DMS153 treated with DMSO at 0.1 percent for 48 hours (cell line): Measurements from ENCODE around the gene RAB24.
"Not testable (repeated sequence)": the region's sequence is repeated elsewhere in the genome, so short reads cannot be mapped to it uniquely, and the experiment has no call there.

ENCODE experiments used
- DNase-seq: peaks from one replicate; lab custom pipeline; 2025; ENCODE audit not compliant: unreplicated experiment; lab: John Stamatoyannopoulos, UW

Gene RAB24

DNA sequence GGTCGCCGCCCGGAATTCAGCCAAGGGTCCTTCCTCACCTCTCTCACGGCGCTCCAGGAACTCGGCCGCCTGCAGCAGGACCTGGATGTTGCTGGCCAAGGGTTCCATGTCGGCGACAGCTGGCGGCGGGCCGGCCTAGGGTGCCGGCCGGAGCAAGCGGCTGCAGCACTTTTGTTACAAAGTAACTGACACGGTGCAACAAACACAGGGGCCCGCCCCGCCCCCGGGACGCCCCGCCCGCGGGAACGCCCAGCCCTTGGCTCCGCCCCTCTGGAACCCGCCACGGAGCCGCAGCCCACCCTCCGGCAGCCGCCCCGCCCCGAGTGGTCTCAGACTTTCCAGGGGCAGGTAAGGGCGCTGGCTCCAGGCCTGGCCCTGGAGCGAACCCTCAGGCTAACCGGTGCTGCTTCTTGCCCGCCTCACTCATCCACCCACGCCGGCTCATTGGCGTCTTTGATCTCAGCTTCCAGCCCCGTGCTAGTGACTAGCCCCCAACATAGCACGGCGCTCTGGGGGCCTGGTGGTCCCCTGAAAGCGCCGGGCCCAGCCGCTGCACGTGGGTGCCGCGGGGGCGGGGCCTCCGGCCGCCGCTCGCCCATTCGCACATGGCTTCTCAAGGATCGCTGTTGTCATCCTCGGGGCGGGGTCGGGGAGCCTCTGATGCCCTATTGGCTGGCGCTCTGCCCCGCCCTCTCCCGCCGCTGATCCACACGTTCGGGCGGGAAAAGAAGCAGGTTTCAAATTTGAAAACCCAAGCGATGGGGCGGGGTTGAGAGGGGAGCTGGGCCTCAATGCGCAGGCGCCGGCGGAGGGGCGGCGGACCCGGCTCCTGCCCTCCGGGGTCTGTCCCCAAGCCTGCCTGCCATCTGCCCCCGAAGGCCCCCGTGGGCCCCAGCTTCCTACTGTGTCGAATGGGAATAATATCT is 8.5 kb upstream of the RAB24 start, which contains the start of gene MXD3:
TSS of gene MXD3 (minus strand) at position 176 of the 926 bp plus-strand sequence. CDS start at position 108, 68 bp downstream.
- DNase-seq: peak; percentile 76

DNA sequence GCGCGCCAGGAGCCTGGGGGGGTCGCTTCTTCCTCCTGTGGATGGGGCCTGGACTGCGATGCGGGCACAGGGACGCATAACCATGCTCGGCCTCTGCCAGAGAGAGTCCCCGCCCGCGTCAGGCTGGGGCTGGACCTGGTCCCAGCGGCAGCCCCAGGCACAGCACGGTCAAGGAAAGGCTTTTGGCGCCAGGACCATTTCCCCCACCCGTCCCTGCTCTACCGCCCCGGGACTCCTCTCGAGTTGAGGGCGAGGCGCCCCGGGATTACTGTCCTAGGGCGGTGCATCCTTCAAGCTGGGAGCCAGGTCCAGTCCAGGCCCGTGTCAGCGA is 7.8 kb upstream of the RAB24 start:
- no peak for DNase-seq

DNA sequence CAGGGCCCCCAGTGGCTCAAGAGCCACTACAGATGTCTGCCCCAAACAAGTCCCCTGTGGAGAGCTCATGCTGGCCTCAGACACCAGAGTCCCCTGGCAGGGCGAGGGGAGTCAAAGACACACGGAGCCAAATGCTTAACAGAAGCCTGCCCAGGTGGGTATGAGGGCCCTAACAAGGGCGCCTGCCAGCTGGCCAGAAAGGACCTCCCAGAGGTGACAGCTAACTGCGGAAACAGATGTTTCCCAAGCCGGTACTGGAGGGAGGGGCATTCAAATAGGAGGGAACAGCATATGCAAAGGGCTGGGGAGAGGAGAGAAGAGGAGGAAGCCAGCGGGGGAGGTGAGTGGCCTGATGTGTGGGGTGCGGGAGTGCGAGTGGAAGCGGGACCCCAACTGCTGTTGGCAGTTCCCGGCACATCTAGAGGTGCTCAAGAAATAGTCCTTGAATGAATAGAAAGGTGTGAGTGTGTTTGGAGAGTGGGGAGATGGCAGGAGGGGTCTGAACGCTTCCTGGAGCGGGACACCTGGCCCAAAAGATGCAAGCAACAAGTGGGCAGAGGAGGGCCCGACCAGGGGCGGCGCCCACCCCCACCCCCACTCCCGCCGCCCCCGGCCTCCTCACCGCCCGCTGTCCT is 7.4 kb upstream of the RAB24 start:
- no peak for DNase-seq

DNA sequence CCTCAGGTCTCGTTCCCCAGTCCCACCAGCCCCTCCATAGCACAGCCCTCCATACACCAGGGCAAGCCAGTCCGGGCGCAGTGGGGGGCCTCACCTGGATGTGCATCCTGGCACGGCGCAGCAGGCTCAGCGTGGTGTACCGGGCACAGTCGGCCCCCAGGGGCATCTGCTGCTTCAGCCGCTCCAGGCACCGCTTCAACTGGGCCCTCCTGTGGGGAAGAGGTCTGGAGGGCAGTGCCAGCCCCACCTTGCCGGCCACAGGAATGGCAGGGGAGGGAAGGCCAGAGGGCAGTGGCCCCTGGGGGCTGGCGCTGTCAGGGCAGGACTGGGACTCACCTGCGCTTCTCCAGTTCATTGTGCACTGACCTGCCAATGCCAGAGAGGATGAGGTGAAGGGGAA is 6.8 kb upstream of the RAB24 start:
- DNase-seq: no peak

DNA sequence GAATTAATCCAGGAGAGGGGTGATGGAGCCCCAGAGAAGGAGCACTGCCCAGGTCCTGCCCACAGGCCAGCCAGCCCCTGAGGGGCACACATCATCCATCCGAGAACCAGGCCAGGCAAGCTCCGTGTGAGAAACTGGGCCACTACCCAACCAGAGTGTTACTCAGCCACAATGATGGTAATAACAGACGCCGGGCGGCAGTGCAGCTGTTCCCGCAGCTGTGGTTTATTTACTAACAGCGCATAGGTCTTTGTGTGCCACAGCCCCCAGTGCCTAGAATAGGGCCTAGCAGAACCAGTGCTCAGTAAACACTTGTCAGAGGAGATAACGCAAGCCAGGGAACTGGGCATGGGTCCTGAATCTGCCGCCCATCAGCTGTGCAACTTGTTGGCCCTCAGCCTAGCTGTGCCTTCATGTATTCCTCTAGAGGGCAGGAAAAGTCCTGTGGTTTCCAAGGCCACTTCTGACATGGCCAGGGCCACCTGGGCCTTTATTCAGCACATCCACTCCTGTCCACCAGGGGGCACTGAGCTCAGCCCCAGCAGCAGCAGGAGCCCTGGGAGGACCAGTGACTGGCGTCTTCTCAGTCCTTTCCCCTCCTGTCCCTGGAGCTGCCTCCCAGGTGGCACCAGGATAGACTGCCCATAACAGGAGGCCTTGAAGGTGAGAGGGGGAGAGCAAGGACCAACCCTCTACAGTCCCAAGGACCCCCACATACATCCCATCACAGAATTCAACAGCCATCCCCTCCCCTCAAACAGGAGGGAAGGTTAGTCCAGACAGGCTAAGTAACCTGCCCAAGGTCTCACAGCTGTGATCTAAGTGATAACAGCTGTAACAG is 6.1 kb upstream of the RAB24 start:
- no peak for DNase-seq

DNA sequence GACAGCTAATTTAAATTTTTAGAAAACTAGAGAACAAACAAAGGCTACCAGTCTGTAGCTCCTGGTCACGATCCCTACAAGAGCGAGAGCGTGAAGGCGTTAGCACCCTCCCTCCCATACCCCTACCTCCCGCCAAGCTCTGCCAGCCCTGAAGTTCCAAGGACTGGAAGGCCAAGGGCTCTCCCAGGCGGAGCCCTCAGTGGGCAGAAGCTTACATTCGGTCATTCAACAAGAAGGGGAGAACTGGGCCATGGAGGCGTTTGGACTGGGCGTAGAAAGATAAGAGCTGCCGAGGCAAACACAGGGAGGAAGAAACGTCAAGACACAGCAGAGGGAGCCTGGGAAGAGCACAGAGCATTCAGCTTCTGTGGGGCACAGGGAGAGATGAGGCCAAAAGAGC is 5.2 kb upstream of the RAB24 start:
- DNase-seq: no peak

DNA sequence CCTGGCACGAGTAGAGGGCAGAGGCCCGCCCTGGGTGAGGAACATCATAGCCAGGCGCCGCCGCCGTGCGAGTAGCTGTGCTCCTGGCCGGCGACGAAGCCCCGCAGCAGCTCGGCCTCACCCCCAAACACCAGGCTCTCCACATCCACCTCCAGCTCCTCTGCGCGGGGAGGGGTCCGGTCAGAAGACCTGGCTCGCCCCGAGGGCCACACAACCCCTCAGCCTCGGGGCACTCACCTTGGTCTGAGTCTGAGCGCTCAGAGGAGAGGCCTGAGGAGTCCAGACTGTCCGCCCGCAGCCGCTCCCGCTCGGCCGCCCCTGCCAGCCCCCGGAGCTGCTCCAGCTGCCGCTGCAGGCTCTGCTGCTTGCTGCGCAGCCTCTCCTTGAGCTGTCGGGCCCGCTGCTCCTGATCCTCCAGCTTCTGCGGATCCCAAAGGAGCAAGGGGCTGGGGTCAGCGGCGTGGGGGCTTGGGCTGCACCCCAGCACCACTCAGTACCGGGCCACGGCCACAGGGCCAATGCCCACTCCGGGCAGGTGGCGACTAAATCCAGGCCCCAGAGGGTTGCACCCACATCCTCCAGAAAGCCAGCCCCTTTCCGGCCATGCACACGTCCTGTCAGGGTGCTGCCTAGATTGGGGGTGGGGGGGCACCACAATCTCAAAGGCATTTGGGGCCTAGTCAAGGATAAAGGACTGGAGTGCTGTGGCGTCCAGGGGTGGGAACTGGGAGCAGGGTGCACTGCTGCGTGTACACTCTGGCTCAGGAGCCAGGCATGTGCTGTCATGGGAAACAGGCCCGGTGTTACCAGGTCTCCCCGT is 4.2 kb upstream of the RAB24 start:
- DNase-seq: no peak

DNA sequence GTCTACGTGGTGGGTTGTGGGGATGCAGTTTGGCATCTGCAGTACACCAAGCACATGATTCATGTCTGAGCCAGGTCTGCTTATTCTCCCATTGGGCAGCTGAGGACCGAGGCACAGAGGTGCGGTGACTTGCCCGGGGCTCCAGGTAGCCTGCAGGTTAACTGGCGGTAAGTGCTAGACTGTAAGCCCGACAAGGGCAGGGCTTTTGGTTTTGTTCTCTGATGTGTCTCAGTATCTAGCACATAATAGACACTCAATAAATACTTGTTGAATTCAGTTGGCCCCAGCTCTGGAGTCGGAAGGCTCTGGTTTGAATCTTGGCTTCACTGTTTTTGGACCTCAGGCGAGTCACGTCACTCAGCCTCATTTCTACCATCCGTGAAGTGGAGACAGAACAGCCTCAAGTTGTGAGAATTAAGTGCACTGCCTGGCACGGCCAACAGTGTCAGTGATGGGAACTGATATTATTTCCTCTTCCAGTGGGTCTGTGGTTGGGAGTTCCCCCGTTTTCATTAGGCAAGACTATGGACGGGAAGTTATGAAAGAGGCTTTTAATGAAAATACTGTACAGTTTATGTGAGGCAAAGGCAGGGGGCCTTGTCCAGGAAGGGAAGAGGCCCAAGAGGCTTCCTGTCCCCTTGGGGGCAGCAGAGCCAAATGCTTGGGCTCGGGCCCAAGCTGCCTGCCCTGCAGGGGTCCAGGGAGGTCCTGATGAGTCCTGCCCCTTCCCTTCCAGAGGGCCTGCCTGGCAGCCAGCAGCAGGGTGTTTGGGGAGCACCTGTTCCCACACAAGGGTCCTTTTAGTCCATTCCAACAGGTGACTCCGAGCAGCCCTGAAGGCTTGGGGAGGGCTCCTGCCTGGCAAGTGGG is 3.4 kb upstream of the RAB24 start:
- DNase-seq: no peak

DNA sequence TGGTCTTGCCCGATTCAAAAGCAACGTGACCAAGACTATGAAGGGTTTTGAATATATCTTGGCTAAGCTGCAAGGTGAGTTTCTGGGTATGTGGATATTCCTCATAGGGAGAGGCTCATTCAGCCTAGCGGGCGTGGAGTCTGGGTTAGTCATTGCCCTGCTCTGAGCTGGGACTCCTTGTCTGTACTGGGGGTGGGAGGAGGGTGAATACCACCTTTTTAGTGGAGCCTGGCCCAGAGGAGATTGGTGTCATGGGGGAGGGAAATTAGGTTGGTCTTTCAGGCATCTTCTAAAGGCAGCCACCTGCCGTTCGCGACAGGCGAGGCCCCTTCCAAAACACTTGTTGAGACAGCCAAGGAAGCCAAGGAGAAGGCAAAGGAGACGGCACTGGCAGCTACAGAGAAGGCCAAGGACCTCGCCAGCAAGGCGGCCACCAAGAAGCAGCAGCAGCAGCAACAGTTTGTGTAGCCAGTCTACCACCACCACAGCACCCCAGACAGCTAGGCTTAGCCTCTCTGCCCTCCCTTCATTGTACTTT is 2.7 kb upstream of the RAB24 start:
- DNase-seq: not testable (repeated sequence)

DNA sequence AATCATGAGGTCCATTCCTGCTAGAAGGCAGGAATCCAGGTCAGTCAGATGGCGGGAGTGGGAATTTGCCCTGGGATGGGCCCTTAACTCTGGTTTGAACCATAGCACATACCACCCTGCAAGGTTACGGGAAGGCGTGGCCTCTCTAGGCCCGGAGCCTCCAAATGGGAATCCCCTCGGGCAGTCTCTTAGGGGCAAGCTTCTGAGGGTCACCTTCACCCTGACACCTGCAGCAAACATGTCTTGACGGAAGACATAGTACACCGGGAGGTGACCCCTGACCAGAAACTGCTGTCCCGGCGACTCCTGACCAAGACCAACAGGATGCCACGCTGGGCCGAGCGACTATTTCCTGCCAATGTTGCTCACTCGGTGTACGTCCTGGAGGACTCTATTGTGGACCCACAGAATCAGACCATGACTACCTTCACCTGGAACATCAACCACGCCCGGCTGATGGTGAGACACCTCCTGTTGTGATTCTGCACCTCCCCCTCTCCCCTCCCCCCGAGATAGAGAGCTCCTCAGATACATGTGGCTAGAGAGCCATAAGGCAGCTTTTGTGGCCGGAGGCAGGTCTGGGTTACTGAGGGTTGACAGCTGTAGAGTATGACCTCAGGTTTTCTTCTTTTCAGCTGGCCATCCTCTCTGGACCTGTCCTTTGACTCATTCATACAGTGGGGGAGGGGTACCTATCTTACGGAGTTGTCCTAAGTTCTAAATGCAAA is 1.0 kb upstream of the RAB24 start:
- DNase-seq: no peak

DNA sequence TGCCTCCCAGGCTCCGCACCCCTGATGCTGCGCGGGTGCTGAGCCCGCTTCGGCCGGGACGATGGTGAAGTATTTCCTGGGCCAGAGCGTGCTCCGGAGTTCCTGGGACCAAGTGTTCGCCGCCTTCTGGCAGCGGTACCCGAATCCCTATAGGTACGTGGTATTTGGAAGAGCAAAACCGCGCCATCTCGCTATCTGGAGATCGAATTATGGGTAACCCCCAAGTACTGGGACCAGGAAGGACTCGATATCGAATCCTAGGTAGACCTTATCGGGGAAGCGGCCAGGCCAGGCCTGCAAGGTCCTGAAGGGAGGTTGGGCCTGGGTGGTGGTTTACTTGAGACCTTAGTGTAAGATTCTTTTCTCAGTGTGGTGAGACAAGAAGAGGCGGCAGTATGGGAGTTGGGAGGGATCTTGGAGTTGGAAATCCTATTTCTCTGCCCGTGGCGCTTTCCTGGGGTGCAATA is 439 bp upstream of the RAB24 start:
- DNase-seq: no peak

DNA sequence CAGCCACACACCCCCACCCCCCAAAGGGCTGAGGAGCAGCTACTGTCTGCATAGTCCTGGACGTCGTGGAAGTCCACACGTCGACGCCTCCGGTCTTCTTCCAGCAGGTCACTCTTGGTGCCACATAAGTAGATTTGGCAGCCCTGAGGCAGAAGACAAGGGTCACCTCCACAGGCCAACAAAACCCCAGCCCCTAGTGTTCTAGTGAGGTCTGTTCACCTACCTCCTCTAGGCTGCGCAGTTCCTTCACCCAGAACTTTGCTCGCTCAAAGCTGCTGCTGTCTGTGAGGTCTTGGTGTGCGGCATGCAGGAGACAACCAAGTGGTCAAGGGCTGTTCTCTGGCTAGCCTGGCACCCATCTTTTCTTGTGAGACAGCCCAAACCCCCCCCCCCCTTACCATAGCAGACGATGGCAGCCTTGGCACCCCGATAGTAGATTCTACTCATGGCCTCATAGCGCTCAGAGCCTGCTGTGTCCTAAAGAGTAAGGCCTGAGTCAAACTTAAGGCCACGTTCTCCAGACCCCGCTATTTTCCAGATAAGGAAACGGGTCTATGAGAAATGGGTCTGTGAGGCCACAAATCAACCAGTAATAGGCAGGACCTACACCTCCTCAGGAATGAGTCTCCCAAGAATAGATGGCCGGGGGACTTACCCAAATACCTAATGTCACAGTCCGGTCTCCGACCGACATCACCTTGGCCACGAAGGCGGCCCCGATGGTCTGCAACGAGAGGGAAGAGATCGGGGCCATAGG is 987 bp downstream of the RAB24 start:
- DNase-seq: no peak

DNA sequence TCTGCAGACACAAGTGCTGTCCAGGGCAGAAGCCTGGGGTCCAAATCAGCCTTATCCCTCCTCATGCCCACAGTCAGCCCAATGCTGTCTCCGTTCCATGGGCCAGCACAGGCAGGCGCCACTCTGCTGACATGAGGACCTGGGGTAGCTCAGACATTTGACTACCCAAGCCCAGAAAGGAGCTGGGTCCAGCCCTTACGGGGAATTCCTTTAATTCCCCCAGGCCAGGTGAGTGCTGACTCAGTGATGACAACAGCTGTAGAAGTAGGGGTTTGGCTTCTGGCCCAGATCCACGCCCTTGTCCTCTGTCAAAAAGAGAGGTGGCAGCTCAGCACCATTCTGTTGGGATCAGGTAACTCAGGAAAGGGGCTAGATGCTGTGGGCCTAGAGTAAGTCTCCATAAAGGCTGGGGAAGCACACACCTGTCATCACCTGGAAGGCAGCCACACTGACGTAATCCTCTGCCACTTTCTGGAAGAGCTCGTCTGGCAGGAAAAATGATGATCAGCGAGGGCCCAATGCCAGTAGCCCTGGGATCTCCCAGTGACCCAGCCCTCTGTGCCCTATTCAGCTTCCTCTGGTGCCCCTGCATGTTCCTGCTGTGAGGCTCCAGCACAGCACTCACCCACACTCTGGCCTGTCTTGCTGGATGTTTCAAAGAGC is 1.9 kb downstream of the RAB24 start:
- peak; percentile 65 for DNase-seq

DNA sequence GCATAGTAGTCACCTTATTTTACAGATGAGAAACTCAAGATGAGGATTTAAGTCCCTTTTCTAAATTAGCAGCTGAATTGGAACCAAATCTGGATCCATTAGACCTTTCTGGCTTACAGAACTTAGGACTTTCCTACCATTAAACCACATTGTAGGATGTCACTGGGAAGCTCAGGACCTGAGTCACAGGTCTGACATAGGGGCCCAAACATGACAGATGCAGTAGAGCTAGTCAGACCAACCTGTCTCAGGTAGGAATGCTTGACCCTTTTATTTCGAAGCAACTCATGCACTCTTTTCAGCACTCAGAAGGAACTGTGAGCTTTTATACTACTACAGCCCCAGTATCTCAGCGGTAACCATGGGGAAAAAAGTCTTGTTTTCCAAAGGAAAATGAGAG is 2.6 kb downstream of the RAB24 start:
- DNase-seq: no peak

DNA sequence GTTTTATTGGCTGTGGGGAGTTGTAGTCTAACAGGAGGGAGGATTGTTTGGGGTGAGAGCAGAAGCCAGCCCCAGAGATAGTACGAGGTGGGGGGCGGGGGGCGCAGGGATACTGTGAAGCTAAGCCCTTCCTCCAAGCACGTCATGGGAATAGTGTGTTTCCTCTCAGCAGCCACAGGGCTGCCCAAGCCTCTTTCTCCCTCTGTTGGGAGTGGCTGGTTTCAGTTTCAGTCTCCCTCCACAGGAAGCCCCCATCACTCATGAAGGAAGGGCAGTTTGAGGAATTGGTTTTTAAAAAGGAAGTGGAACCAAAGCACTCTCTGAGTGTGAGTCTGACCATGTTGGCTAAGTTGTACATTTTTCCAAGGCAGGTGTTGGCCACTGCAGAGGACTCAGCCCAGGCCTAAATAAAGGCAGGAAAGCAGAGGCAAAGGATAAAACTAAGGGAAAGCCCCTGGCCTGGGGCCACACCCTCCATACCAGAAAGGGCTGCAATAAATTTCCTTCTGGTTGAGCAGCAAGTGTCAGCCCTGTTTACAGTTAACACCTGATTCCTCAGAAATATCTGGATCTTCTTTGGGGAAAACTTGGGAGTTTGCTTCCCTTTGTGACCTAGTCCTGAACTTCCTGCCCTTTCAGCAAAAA is 3.2 kb downstream of the RAB24 start:
- DNase-seq: no peak

DNA sequence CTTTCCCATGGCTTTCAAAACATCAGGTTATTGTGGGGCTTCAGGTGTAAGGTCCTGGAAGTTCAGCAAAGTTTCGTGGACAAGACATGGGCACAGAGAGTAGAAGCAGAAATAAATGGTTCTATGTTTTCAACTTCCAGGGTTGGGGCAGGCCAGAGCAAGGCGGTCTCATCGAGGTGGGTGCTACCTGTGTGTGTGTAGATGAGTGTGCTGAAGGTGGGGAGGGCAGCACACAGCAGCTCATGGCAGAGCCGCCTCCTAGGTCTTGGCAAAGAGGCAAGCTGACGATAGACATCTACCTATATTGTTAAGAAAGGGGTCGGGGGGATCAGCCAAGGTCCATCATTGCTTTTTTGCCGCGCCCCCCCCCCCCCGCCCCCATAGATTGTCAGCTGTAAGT is 3.8 kb downstream of the RAB24 start:
- DNase-seq: no peak

DNA sequence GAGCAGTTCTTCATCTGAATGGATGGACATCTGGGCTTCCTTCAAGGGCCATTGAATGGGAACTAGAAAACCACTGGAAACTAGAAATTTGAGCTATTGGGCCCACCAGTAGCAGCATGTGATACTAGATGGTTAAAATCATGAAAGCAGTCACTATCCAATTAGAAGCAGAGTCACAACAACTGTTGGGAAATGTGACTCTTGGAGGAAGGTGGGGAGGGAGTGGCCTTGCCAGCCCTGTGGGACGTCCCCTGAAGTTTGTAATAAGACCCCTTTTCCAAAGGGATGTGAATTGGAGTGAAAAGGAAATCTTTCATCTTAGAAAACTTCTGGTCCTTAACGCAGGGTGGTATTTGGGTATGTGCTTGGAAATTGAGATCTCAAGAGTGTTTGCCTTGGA is 5.6 kb downstream of the RAB24 start:
- DNase-seq: no peak
